GM12878 (cell line): ENCODE measurements around the gene PKHD1. TPM values are rescaled to one million over a fixed set of nuclear protein-coding genes. Genes with fewer than 3 reads are reported as not detected.

Source experiments
- ATAC-seq: fragments of 200-7000 bp; cut with Tn5 transposase; 3 replicates; pipeline ENCODE4 v1.9.1; 2020; ENCODE audit warnings: mild to moderate bottlenecking, moderate library complexity
- BruUV-seq: library from RNA; stranded (reverse); fragments of 400-500 nt; replicated peaks from 2 replicates; lab custom pipeline; 2021; lab: Mats Ljungman, UMichigan
- CTCF ChIA-PET: fragments of 300-600 bp; sonication (Branson Sonifier 250); formaldehyde crosslinking; extraction: SDS; loops from one replicate; lab custom pipeline; 2021; ENCODE audit warnings: inconsistent platforms; lab: Yijun Ruan, JAX
- POLR2A ChIA-PET: fragments of 350-600 bp; formaldehyde crosslinking; extraction: SDS; loops from one replicate; lab custom pipeline; 2021; ENCODE audit warnings: inconsistent platforms; lab: Charles Lee
- RAD21 ChIA-PET: fragments of 300-600 bp; sonication (Branson Sonifier 250); formaldehyde crosslinking; loops from one replicate; lab custom pipeline; 2023; ENCODE audit warnings: antibody characterized with exemption; ENCODE audit not compliant: unreplicated experiment; lab: Charles Lee
- SMC1A ChIA-PET: fragments of 300-600 bp; sonication (Branson Sonifier 250); formaldehyde crosslinking; loops from one replicate; lab custom pipeline; 2023; ENCODE audit not compliant: unreplicated experiment, uncharacterized antibody; lab: Charles Lee
- DNase-seq: peaks from one replicate; pipeline ENCODE4 v3.0.0-alpha.2; 2011; ENCODE audit warnings: low read depth, low spot score
- FAIRE-seq: peaks from 3 replicates; lab custom pipeline; 2011; peaks lifted over from hg19 to GRCh38; lab: Jason Lieb, UNC
- H2AFZ ChIP-seq: 2 replicates; pipeline ENCODE4 v1.6.0; 2011; ENCODE audit warnings: low read depth, low read length, control low read depth; ENCODE audit not compliant: control insufficient read depth
- H3K27ac ChIP-seq: 2 replicates; pipeline ENCODE4 v1.5.1; 2011; ENCODE audit warnings: control low read depth; ENCODE audit not compliant: control insufficient read depth, insufficient read depth
- H3K27me3 ChIP-seq, 2 experiments: replicated peaks in 1 of 2; 2 replicates each; pipeline versions ENCODE4 v1.6.0 to v1.6.1; 2011; ENCODE audit warnings: low read length in 1 of 2; ENCODE audit not compliant: control insufficient read depth in 2 of 2, insufficient read depth in 2 of 2
- H3K36me3 ChIP-seq, 2 experiments: 2 replicates each; pipeline ENCODE4 v1.5.1; 2011; ENCODE audit warnings: low read length in 1 of 2; ENCODE audit not compliant: control insufficient read depth in 2 of 2, insufficient read depth in 2 of 2
- H3K4me1 ChIP-seq: 2 replicates; pipeline ENCODE4 v1.6.1; 2011; ENCODE audit warnings: mild to moderate bottlenecking, low read length, moderate library complexity, mixed read lengths; ENCODE audit not compliant: control insufficient read depth, insufficient read depth
- H3K4me2 ChIP-seq: 2 replicates; pipeline ENCODE4 v1.6.0; 2011; ENCODE audit warnings: control low read depth; ENCODE audit not compliant: control insufficient read depth, insufficient read depth
- H3K4me3 ChIP-seq: fragments of 200-600 bp; sonication (generic); 2 replicates; pipeline ENCODE4 v1.5.1; 2016
- H3K79me2 ChIP-seq: 2 replicates; pipeline ENCODE4 v1.6.0; 2011; ENCODE audit warnings: low read length; ENCODE audit not compliant: control insufficient read depth, insufficient read depth
- H3K9ac ChIP-seq: 2 replicates; pipeline ENCODE4 v1.8.0; 2011; ENCODE audit warnings: low read length, control low read depth, mixed read lengths; ENCODE audit not compliant: control insufficient read depth, insufficient read depth
- H3K9me3 ChIP-seq: replicated peaks from 3 replicates; pipeline ENCODE4 v1.5.1; 2011; ENCODE audit warnings: mild to moderate bottlenecking, low read length; ENCODE audit not compliant: control insufficient read depth, insufficient read depth
- H4K20me1 ChIP-seq: 2 replicates; pipeline ENCODE4 v1.6.0; 2011; ENCODE audit not compliant: control insufficient read depth, insufficient read depth
- ATF3 ChIP-seq: IDR thresholded peaks from 2 replicates; pipeline ENCODE4 v1.6.1; 2011; ENCODE audit warnings: low read depth, mild to moderate bottlenecking, low read length, moderate library complexity, borderline replicate concordance; ENCODE audit errors: extremely low read depth
- BRCA1 ChIP-seq: IDR thresholded peaks from 2 replicates; pipeline ENCODE4 v1.6.1; 2011; ENCODE audit warnings: low read depth, low read length, improper control_type of control experiment
- CBX5 ChIP-seq: sonication (generic); IDR thresholded peaks from 2 replicates; pipeline ENCODE4 v1.6.1; 2016; ENCODE audit warnings: low read depth, moderate library complexity, mild to moderate bottlenecking, inconsistent platforms
- FOXM1 ChIP-seq: IDR thresholded peaks from 2 replicates; pipeline ENCODE4 v1.6.1; 2012; ENCODE audit warnings: low read depth, mild to moderate bottlenecking, inconsistent platforms, low read length, moderate library complexity
- IKZF1 ChIP-seq: fragments of 450-650 bp; conservative IDR thresholded peaks from 2 replicates; pipeline ENCODE4 v1.6.1; 2017; ENCODE audit warnings: antibody characterized with exemption, mild to moderate bottlenecking
- NFYB ChIP-seq: IDR thresholded peaks from 2 replicates; pipeline ENCODE4 v1.6.1; 2011; ENCODE audit warnings: low read depth, mild to moderate bottlenecking, low read length, improper control_type of control experiment, moderate library complexity; ENCODE audit not compliant: insufficient read depth
- POU2F2 ChIP-seq: IDR thresholded peaks from 3 replicates; pipeline ENCODE4 v1.6.1; 2011; ENCODE audit warnings: low read depth, mild to moderate bottlenecking, low read length, borderline replicate concordance
- WGBS: methylation state at CpG from one replicate; pipeline ENCODE4 v1.1.6; 2016; ENCODE audit warnings: low lambda C conversion rate; ENCODE audit not compliant: insufficient replicate concordance, insufficient coverage; ENCODE audit errors: missing lambda C conversion rate; 5-methylcytosine and 5-hydroxymethylcytosine counted together
- in situ Hi-C: fragments of 300-500 bp; cut with MboI; formaldehyde crosslinking; loops from 9 replicates; pipeline ENCODE4 v1.14.3; 2018; ENCODE audit warnings: mixed read lengths
- intact Hi-C: fragments of 100-400 bp; cut with micrococcal nuclease; formaldehyde crosslinking; loops from one replicate; pipeline ENCODE4 v1.14.2; 2022; ENCODE audit not compliant: unreplicated experiment
- polyA plus RNA-seq, 11 experiments: library from polyadenylated mRNA; depleted of rRNA in 4 of 11; unstranded in 6 of 11; stranded (reverse) in 5 of 11; fragments of >200 nt; fragmentation: Nextera tagmentation in 4 of 11; fragmentation: Illumina TruSeq in 1 of 11; extraction: Ambion mirVana in 4 of 11; extraction: Trizol in 1 of 11; gene quantifications; 1 replicate in 1 of 11; 2 replicates in 10 of 11; pipeline versions ENCODE4 v1.2.1 to v1.2.3, GENCODE V29; 2011 to 2016; ENCODE audit warnings: inconsistent platforms in 2 of 11, missing spikeins in 2 of 11, low read depth in 1 of 11
- total RNA-seq, 4 experiments: library from RNA; depleted of rRNA in 3 of 4; stranded (reverse); fragments of >200 nt in 3 of 4; fragmentation: Illumina TruSeq in 1 of 4; extraction: Trizol in 1 of 4; gene quantifications; 2 replicates each; pipeline versions ENCODE4 v1.2.1 to v1.2.3, GENCODE V29; 2013 to 2021

PKHD1 gene
- total and polyA plus RNA-seq, 10 of the 15 experiments (the other 5 are each of a cell fraction or from before 2014, with no cell fraction given): under 0.01 to 0.90 (median 0.02) TPM; not detected in 1

GRCh38 chr6:52109171-52109571 is 21.8 kb upstream of the PKHD1 start:
- ChIA-PET CTCF (no interaction called here), POLR2A (no interaction called here), SMC1A (no interaction called here)
- DNase-seq (no peak), ATAC-seq (no peak)
- H3K27me3 ChIP-seq: no peaks in the 10 kb centered on the region; a peak in 1 of 4 replicates
- no peak overlapping the region for H3K27ac ChIP-seq
- no peaks in the 10 kb centered on the region for H3K9me3 ChIP-seq
- no peaks in the 10 kb centered on the region for H3K36me3 ChIP-seq
- no TSS peak for BruUV-seq
- intact Hi-C loops: no loop called here
- H3K4me1 ChIP-seq: no peaks in the 10 kb centered on the region
- H2AFZ ChIP-seq: no peak overlapping the region
- 42% methylated on average over 2 of the region's 2 CpGs for WGBS
- no peak for TF ChIP-seq FOXM1
- no peak for TF ChIP-seq NFYB
- TF ChIP-seq ATF3: no peak
- no peak for TF ChIP-seq CBX5
- TF ChIP-seq BRCA1: no peak
- no peak for TF ChIP-seq POU2F2
- TF ChIP-seq, all 136 proteins: peak for 0
- in situ Hi-C loops: no loop called here
- RAD21 ChIA-PET: no interaction called here
- Histone ChIP-seq H4K20me1 (no peaks in the 10 kb centered on the region), H3K79me2 (no peaks in the 10 kb centered on the region), H3K4me3 (no peak overlapping the region), H3K9ac (no peak overlapping the region), H3K4me2 (no peak overlapping the region)
- no peak for FAIRE-seq

GRCh38 chr6:52108128-52108527 is 20.7 kb upstream of the PKHD1 start:
- in situ Hi-C loops: no loop called here
- RAD21 ChIA-PET: no interaction called here
- ATAC-seq: no peak

More at GRCh38 chr6:52108128-52108527, 20.7 kb upstream of the PKHD1 start:
- TF ChIP-seq IKZF1: no peak
- no peaks in the 10 kb centered on the region for H4K20me1 ChIP-seq
- ChIA-PET SMC1A (no interaction called here), POLR2A (no interaction called here), CTCF (no interaction called here)
- H3K4me1 ChIP-seq: no peaks in the 10 kb centered on the region
- H3K27me3 ChIP-seq: no peaks in the 10 kb centered on the region; a peak in 1 of 4 replicates
- H3K79me2 ChIP-seq: no peaks in the 10 kb centered on the region
- H3K27ac ChIP-seq: no peak overlapping the region
- WGBS: 7% methylated on average over 4 of the region's 4 CpGs
- H3K9ac ChIP-seq: no peak overlapping the region
- H2AFZ ChIP-seq: no peak overlapping the region
- FAIRE-seq (no peak), DNase-seq (no peak)
- H3K4me3 ChIP-seq: no peak overlapping the region
- BruUV-seq: no TSS peak
- intact Hi-C loops: no loop called here
- H3K4me2 ChIP-seq: no peak overlapping the region
- H3K36me3 ChIP-seq: no peaks in the 10 kb centered on the region
- no peaks in the 10 kb centered on the region for H3K9me3 ChIP-seq
